Measurements from ENCODE around the gene PNLDC1.

GRCh38 chr6:159833997-159834603, 34.0 kb downstream of the PNLDC1 start:
- no peak for TF ChIP-seq POLR2A (conservative IDR thresholded peaks at IDR 0.05)
- TF ChIP-seq DPF2 (IDR thresholded peaks at IDR 0.05), result no peak
